K562 (cell line): Measurements from ENCODE around the gene GPR3. TPM values are rescaled to one million over a fixed set of nuclear protein-coding genes. Genes with fewer than 3 reads are reported as not detected.

ENCODE experiments used
- BMI1 ChIP-seq: fragments of 150-350 bp; IDR thresholded peaks from 2 replicates; pipeline ENCODE4 v1.6.1; 2014; ENCODE audit warnings: low read length
- CBX3 ChIP-seq, 2 experiments: IDR thresholded peaks; 1 replicate in 1 of 2; 2 replicates in 1 of 2; pipeline ENCODE4 v1.6.1; 2012; ENCODE audit warnings: inconsistent platforms in 2 of 2, low read length in 2 of 2, borderline replicate concordance in 1 of 2, control low read depth in 1 of 2
- ELF1 ChIP-seq: fragments of 200-800 bp; sonication (Bioruptor generic); IDR thresholded peaks from 2 replicates; pipeline ENCODE4 v1.6.1; 2016; ENCODE audit warnings: missing genetic modification characterization, missing compliant biosample characterization
- FOXP1 ChIP-seq: sonication (generic); formaldehyde crosslinking; IDR thresholded peaks from 2 replicates; pipeline ENCODE4 v1.8.0; 2022; ENCODE audit warnings: mild to moderate bottlenecking, missing genetic modification reagents
- GATA2 ChIP-seq: sonication (generic); formaldehyde crosslinking; IDR thresholded peaks from 2 replicates; pipeline ENCODE4 v1.4.0; 2020; ENCODE audit warnings: mild to moderate bottlenecking, missing genetic modification reagents
- HEY1 ChIP-seq: fragments of 250-450 bp; sonication (Bioruptor Pico); IDR thresholded peaks from 2 replicates; pipeline ENCODE4 v1.5.0; 2020; ENCODE audit warnings: mild to moderate bottlenecking, moderate library complexity, borderline replicate concordance
- SAFB ChIP-seq: fragments of 200-400 bp; formaldehyde crosslinking; IDR thresholded peaks from 2 replicates; pipeline ENCODE4 v1.6.1; 2017; ENCODE audit warnings: low read depth, low read length, borderline replicate concordance
- SMAD4 ChIP-seq: fragments of 250-450 bp; sonication (Bioruptor Pico); conservative IDR thresholded peaks from 2 replicates; pipeline ENCODE4 v1.8.0; 2021; ENCODE audit warnings: inconsistent platforms, mild to moderate bottlenecking, moderate library complexity
- SRSF9 ChIP-seq: fragments of 200-400 bp; formaldehyde crosslinking; IDR thresholded peaks from 2 replicates; pipeline ENCODE4 v1.6.1; 2017; ENCODE audit warnings: low read depth, low read length, borderline replicate concordance
- TEAD4 ChIP-seq, 2 experiments: sonication (generic) in 1 of 2; formaldehyde crosslinking in 1 of 2; IDR thresholded peaks; 2 replicates each; pipeline versions ENCODE4 v1.6.1 to v1.8.0; 2012 to 2022; ENCODE audit warnings: borderline replicate concordance in 1 of 2, inconsistent platforms in 1 of 2, low read length in 1 of 2, mild to moderate bottlenecking in 1 of 2, missing genetic modification reagents in 1 of 2
- YBX1 ChIP-seq: fragments of 450-650 bp; IDR thresholded peaks from 2 replicates; pipeline ENCODE4 v1.7.1; 2016; ENCODE audit warnings: mild to moderate bottlenecking
- polyA plus RNA-seq, 8 experiments: library from polyadenylated mRNA; depleted of rRNA in 4 of 8; stranded (reverse) in 5 of 8; unstranded in 3 of 8; fragments of >200 nt; fragmentation: Nextera tagmentation in 2 of 8; fragmentation: Illumina TruSeq in 1 of 8; extraction: Ambion mirVana in 2 of 8; extraction: Trizol in 1 of 8; gene quantifications; 2 replicates each; pipeline versions ENCODE4 v1.2.1 to v1.2.3, GENCODE V29; 2011 to 2014; ENCODE audit warnings: inconsistent platforms in 1 of 8, missing spikeins in 1 of 8
- total RNA-seq, 7 experiments: library from RNA; depleted of rRNA in 6 of 7; stranded (reverse); fragments of >200 nt in 6 of 7; fragmentation: Illumina TruSeq in 2 of 7; extraction: Trizol in 2 of 7; gene quantifications; 2 replicates each; pipeline versions ENCODE4 v1.2.1 to v1.2.3, GENCODE V29; 2011 to 2021; ENCODE audit warnings: low replicate concordance in 1 of 7
- TF ChIP-seq, protein P1 (sequence below): fragments of 250-450 bp; sonication (Bioruptor Pico); IDR thresholded peaks from 2 replicates; pipeline ENCODE4 v1.5.0; 2021; ENCODE audit warnings: mild to moderate bottlenecking, borderline replicate concordance
- TF ChIP-seq, protein P2 (sequence below): IDR thresholded peaks from 2 replicates; pipeline ENCODE4 v1.6.1; 2011; ENCODE audit warnings: borderline replicate concordance, low read depth, mild to moderate bottlenecking, moderate library complexity, low read length; ENCODE audit not compliant: insufficient read depth, poor library complexity, severe bottlenecking
- TF ChIP-seq, protein P3 (sequence below), 2 experiments: fragments of 450-650 bp; IDR thresholded peaks; 2 replicates each; pipeline ENCODE4 v1.6.1; 2018; ENCODE audit warnings: mild to moderate bottlenecking in 2 of 2, low read depth in 1 of 2; ENCODE audit not compliant: partially characterized antibody in 2 of 2
- TF ChIP-seq, protein P4 (sequence below): sonication (generic); formaldehyde crosslinking; IDR thresholded peaks from 2 replicates; pipeline ENCODE4 v1.8.1; 2023; ENCODE audit warnings: mild to moderate bottlenecking, missing genetic modification reagents

GPR3 gene
- total and polyA plus RNA-seq, 9 of the 15 experiments (the other 6 are each of a cell fraction or from before 2014, with no cell fraction given): 0.24 to 11.5 (median 3.7) TPM

DNA sequence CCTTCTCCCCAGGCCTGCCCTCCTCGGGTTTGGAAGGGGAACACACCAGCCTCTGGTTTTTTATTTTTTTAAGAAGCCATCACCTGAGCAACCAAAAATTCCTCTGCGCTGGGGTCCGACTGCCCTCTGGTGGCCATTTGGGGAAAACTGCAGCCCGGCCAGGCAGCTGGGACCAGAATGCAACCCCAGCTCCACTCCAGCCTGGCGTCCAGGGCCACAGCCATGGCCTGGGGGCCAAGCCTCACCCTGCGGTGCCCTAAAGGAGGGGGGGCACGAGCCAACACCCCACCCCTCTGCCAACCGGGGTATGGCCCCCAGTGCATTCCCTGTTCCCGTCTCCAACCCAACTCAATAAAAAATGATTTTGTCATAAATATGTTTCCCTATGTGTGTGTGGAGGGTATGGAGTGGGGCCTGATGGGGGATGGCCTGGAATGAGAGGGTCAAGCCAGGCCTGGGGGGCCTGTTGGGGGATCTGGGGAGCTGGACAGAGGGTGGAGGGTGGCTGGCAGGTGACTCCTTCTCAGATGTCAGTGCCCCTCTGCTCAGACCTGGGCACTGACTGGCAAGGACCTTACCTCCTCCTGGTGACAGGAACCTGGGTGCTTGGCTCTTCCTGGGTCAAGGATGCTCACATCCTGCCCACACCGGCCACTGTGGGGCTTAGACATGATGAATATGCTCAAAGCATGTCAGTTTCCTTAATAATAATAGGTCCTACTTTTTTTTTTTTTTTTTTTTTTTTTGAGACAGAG is 3.2 kb downstream of the GPR3 start (continued):
- TF ChIP-seq, protein P1, sequence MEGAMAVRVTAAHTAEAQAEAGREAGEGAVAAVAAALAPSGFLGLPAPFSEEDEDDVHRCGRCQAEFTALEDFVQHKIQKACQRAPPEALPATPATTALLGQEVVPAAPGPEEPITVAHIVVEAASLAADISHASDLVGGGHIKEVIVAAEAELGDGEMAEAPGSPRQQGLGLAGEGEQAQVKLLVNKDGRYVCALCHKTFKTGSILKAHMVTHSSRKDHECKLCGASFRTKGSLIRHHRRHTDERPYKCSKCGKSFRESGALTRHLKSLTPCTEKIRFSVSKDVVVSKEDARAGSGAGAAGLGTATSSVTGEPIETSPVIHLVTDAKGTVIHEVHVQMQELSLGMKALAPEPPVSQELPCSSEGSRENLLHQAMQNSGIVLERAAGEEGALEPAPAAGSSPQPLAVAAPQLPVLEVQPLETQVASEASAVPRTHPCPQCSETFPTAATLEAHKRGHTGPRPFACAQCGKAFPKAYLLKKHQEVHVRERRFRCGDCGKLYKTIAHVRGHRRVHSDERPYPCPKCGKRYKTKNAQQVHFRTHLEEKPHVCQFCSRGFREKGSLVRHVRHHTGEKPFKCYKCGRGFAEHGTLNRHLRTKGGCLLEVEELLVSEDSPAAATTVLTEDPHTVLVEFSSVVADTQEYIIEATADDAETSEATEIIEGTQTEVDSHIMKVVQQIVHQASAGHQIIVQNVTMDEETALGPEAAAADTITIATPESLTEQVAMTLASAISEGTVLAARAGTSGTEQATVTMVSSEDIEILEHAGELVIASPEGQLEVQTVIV (CRISPR knock-in tag): no peak
- TF ChIP-seq, protein P2, sequence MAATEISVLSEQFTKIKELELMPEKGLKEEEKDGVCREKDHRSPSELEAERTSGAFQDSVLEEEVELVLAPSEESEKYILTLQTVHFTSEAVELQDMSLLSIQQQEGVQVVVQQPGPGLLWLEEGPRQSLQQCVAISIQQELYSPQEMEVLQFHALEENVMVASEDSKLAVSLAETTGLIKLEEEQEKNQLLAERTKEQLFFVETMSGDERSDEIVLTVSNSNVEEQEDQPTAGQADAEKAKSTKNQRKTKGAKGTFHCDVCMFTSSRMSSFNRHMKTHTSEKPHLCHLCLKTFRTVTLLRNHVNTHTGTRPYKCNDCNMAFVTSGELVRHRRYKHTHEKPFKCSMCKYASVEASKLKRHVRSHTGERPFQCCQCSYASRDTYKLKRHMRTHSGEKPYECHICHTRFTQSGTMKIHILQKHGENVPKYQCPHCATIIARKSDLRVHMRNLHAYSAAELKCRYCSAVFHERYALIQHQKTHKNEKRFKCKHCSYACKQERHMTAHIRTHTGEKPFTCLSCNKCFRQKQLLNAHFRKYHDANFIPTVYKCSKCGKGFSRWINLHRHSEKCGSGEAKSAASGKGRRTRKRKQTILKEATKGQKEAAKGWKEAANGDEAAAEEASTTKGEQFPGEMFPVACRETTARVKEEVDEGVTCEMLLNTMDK: peak; percentile 57
- TF ChIP-seq SAFB: no peak
- TF ChIP-seq SRSF9: no peak
- no peak for TF ChIP-seq FOXP1
- no peak for TF ChIP-seq ELF1 (tag)
- peak; percentile 52; the same call in 1 of the 2 replicates for TF ChIP-seq BMI1
- TF ChIP-seq, protein P3, sequence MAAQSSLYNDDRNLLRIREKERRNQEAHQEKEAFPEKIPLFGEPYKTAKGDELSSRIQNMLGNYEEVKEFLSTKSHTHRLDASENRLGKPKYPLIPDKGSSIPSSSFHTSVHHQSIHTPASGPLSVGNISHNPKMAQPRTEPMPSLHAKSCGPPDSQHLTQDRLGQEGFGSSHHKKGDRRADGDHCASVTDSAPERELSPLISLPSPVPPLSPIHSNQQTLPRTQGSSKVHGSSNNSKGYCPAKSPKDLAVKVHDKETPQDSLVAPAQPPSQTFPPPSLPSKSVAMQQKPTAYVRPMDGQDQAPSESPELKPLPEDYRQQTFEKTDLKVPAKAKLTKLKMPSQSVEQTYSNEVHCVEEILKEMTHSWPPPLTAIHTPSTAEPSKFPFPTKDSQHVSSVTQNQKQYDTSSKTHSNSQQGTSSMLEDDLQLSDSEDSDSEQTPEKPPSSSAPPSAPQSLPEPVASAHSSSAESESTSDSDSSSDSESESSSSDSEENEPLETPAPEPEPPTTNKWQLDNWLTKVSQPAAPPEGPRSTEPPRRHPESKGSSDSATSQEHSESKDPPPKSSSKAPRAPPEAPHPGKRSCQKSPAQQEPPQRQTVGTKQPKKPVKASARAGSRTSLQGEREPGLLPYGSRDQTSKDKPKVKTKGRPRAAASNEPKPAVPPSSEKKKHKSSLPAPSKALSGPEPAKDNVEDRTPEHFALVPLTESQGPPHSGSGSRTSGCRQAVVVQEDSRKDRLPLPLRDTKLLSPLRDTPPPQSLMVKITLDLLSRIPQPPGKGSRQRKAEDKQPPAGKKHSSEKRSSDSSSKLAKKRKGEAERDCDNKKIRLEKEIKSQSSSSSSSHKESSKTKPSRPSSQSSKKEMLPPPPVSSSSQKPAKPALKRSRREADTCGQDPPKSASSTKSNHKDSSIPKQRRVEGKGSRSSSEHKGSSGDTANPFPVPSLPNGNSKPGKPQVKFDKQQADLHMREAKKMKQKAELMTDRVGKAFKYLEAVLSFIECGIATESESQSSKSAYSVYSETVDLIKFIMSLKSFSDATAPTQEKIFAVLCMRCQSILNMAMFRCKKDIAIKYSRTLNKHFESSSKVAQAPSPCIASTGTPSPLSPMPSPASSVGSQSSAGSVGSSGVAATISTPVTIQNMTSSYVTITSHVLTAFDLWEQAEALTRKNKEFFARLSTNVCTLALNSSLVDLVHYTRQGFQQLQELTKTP (IDR thresholded peaks at IDR 0.05; ENCODE audit: low read depth in 1 of 2, partially characterized antibody in 2 of 2): no peak
- TF ChIP-seq, protein P4, sequence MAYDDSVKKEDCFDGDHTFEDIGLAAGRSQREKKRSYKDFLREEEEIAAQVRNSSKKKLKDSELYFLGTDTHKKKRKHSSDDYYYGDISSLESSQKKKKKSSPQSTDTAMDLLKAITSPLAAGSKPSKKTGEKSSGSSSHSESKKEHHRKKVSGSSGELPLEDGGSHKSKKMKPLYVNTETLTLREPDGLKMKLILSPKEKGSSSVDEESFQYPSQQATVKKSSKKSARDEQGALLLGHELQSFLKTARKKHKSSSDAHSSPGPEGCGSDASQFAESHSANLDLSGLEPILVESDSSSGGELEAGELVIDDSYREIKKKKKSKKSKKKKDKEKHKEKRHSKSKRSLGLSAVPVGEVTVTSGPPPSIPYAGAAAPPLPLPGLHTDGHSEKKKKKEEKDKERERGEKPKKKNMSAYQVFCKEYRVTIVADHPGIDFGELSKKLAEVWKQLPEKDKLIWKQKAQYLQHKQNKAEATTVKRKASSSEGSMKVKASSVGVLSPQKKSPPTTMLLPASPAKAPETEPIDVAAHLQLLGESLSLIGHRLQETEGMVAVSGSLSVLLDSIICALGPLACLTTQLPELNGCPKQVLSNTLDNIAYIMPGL (CRISPR knock-in tag): no peak
- 0 out of 2 replicates have a peak, but pooled peaks have one; percentile 20 for TF ChIP-seq SMAD4 (CRISPR knock-in tag)
- 0 out of 2 replicates have a peak, but pooled peaks have one; percentile 48 for TF ChIP-seq HEY1 (CRISPR knock-in tag)
- TF ChIP-seq GATA2 (CRISPR knock-in tag): 0 out of 2 replicates have a peak, but pooled peaks have one; percentile 20
- TF ChIP-seq TEAD4 (IDR thresholded peaks at IDR 0.05; ENCODE audit: low read length): peak; percentile 51
- TF ChIP-seq TEAD4 (CRISPR knock-in tag; IDR thresholded peaks at IDR 0.05; ENCODE audit: borderline replicate concordance): no peak
- TF ChIP-seq YBX1: no peak
- TF ChIP-seq CBX3 (IDR thresholded peaks at IDR 0.05; ENCODE audit: borderline replicate concordance in 1 of 2, low read length in 2 of 2): 0 out of 3 replicates have a peak, but pooled peaks of 1 of the 2 experiments have one; percentile 41
